ENCODE results near the gene ARHGAP25. TPM values are rescaled to one million over a fixed set of nuclear protein-coding genes. Genes with fewer than 3 reads are reported as not detected.

Gene ARHGAP25
- total RNA-seq, 8 experiments from 2014 or later, result 0.22 to 4.7 (median 2.2) TPM; not detected in 1

GRCh38 chr2:68764041-68764805 is 29.6 kb downstream of the ARHGAP25 start:
- WGBS, 10 experiments, result 50 to 100% (median 80%) methylated on average over 1 to 5 of the region's 6 CpGs; no CpG with 5 or more reads in 2 of the 10 experiments
- Histone ChIP-seq H3K4me1 (replicated peaks in 1 of 2) (no peaks in the 10 kb centered on the region), H3K27ac (no peak overlapping the region), H3K4me3 (no peak overlapping the region)
- in situ Hi-C loops (cut with MboI; ENCODE audit: low pct_unique_long_range_greater_than_20kb in 2 of 9, low sequenced_read_pairs in 9 of 9, unreplicated experiment in 9 of 9), result loop anchor here in 1 of 9 experiments (25.0 kb wide), 1 partner anchor 148 kb away; no protein-coding TSS in a partner anchor
- ATAC-seq (replicated peaks in 6 of 8), result peak in 1 of 8 experiments; percentile 33

GRCh38 chr2:68764806-68765311 is 30.2 kb downstream of the ARHGAP25 start:
- in situ Hi-C loops (cut with MboI; ENCODE audit: low pct_unique_long_range_greater_than_20kb in 2 of 9, low sequenced_read_pairs in 9 of 9, unreplicated experiment in 9 of 9), result loop anchor here in 1 of 9 experiments (25.0 kb wide), 1 partner anchor 147 kb away; no protein-coding TSS in a partner anchor
- no peak overlapping the region for H3K4me3 ChIP-seq
- H3K4me1 ChIP-seq (replicated peaks in 1 of 2), result no peaks in the 10 kb centered on the region
- H3K27ac ChIP-seq, result no peak overlapping the region
- ATAC-seq (replicated peaks in 6 of 8), result peak in 1 of 8 experiments; percentile 44
- WGBS, 10 experiments, result 67 to 100% (median 86%) methylated on average over 1 to 5 of the region's 5 CpGs; no CpG with 5 or more reads in 1 of the 10 experiments

- in situ Hi-C loops (cut with MboI; ENCODE audit: low pct_unique_long_range_greater_than_20kb in 2 of 9, low sequenced_read_pairs in 9 of 9, unreplicated experiment in 9 of 9), result loop anchor here in 1 of 9 experiments (25.0 kb wide), 1 partner anchor 146 kb away; no protein-coding TSS in a partner anchor
- Histone ChIP-seq H3K4me3 (no peak overlapping the region), H3K27ac (no peak overlapping the region), H3K4me1 (replicated peaks in 1 of 2) (no peaks in the 10 kb centered on the region)
- WGBS, 10 experiments, result 43 to 81% (median 72%) methylated on average over 1 to 3 of the region's 4 CpGs; no CpG with 5 or more reads in 1 of the 10 experiments
- ATAC-seq (replicated peaks in 6 of 8), result peak in 3 of 8 experiments; percentile 14 to 51 (median 22)
Observed at GRCh38 chr2:68765739-68766375, 31.2 kb downstream of the ARHGAP25 start.

GRCh38 chr2:68766376-68766845 is 31.8 kb downstream of the ARHGAP25 start:
- H3K4me3 ChIP-seq, result no peak overlapping the region
- WGBS, 10 experiments, result 61 to 100% (median 69%) methylated on average over 1 to 5 of the region's 5 CpGs; no CpG with 5 or more reads in 4 of the 10 experiments
- H3K4me1 ChIP-seq (replicated peaks in 1 of 2), result no peaks in the 10 kb centered on the region
- in situ Hi-C loops (cut with MboI; ENCODE audit: low pct_unique_long_range_greater_than_20kb in 2 of 9, low sequenced_read_pairs in 9 of 9, unreplicated experiment in 9 of 9), result loop anchor here in 1 of 9 experiments (25.0 kb wide), 1 partner anchor 146 kb away; no protein-coding TSS in a partner anchor
- no peak for ATAC-seq (replicated peaks in 6 of 8)
- H3K27ac ChIP-seq, result no peak overlapping the region

GRCh38 chr2:68767031-68767961 is 32.7 kb downstream of the ARHGAP25 start:
- WGBS, 10 experiments, result 44 to 100% (median 83%) methylated on average over 1 to 12 of the region's 19 CpGs

GRCh38 chr2:68767996-68768395 is 33.4 kb downstream of the ARHGAP25 start:
- H3K4me1 ChIP-seq (replicated peaks in 1 of 2), result no peaks in the 10 kb centered on the region
- 40 to 100% (median 79%) methylated on average over 1 to 4 of the region's 4 CpGs for WGBS, 10 experiments
- H3K4me3 ChIP-seq, result no peak overlapping the region
- ATAC-seq (replicated peaks in 6 of 8), result no peak
- in situ Hi-C loops (cut with MboI; ENCODE audit: low pct_unique_long_range_greater_than_20kb in 2 of 9, low sequenced_read_pairs in 9 of 9, unreplicated experiment in 9 of 9), result loop anchor here in 1 of 9 experiments (25.0 kb wide), 1 partner anchor 144 kb away; no protein-coding TSS in a partner anchor
- no peak overlapping the region for H3K27ac ChIP-seq

More at GRCh38 chr2:68767031-68767961, 32.7 kb downstream of the ARHGAP25 start:
- ATAC-seq (replicated peaks in 6 of 8), result peak in 2 of 8 experiments; percentile 31 to 55
- Histone ChIP-seq H3K4me3 (no peak overlapping the region), H3K27ac (no peak overlapping the region), H3K4me1 (replicated peaks in 1 of 2) (no peaks in the 10 kb centered on the region)
- in situ Hi-C loops (cut with MboI; ENCODE audit: low pct_unique_long_range_greater_than_20kb in 2 of 9, low sequenced_read_pairs in 9 of 9, unreplicated experiment in 9 of 9), result loop anchor here in 1 of 9 experiments (25.0 kb wide), 1 partner anchor 145 kb away; no protein-coding TSS in a partner anchor

GRCh38 chr2:68768461-68768860 is 33.9 kb downstream of the ARHGAP25 start:
- WGBS, 10 experiments, result 40 to 81% (median 60%) methylated on average over 1 to 3 of the region's 3 CpGs; no CpG with 5 or more reads in 1 of the 10 experiments
- no peaks in the 10 kb centered on the region for H3K4me1 ChIP-seq (replicated peaks in 1 of 2)
- in situ Hi-C loops (cut with MboI; ENCODE audit: low pct_unique_long_range_greater_than_20kb in 2 of 9, low sequenced_read_pairs in 9 of 9, unreplicated experiment in 9 of 9), result loop anchor here in 1 of 9 experiments (25.0 kb wide), 1 partner anchor 144 kb away; no protein-coding TSS in a partner anchor
- H3K4me3 ChIP-seq, result no peak overlapping the region
- ATAC-seq (replicated peaks in 6 of 8), result no peak
- no peak overlapping the region for H3K27ac ChIP-seq

GRCh38 chr2:68768951-68769350 is 34.3 kb downstream of the ARHGAP25 start:
- Histone ChIP-seq H3K4me1 (replicated peaks in 1 of 2) (no peaks in the 10 kb centered on the region), H3K4me3 (no peak overlapping the region), H3K27ac (no peak overlapping the region)
- no peak for ATAC-seq (replicated peaks in 6 of 8)
- in situ Hi-C loops (cut with MboI; ENCODE audit: low pct_unique_long_range_greater_than_20kb in 2 of 9, low sequenced_read_pairs in 9 of 9, unreplicated experiment in 9 of 9), result loop anchor here in 1 of 9 experiments (25.0 kb wide), 1 partner anchor 143 kb away; no protein-coding TSS in a partner anchor

- H3K4me3 ChIP-seq, result no peak overlapping the region
- ATAC-seq (replicated peaks in 6 of 8), result no peak
- H3K4me1 ChIP-seq (replicated peaks in 1 of 2), result no peaks in the 10 kb centered on the region
- in situ Hi-C loops (cut with MboI; ENCODE audit: low pct_unique_long_range_greater_than_20kb in 2 of 9, low sequenced_read_pairs in 9 of 9, unreplicated experiment in 9 of 9), result loop anchor here in 1 of 9 experiments (25.0 kb wide), 1 partner anchor 143 kb away; no protein-coding TSS in a partner anchor
- H3K27ac ChIP-seq, result no peak overlapping the region
- 77 to 100% (median 86%) methylated on average over 2 to 6 of the region's 6 CpGs; no CpG with 5 or more reads in 5 of the 10 experiments for WGBS, 10 experiments
Observed at GRCh38 chr2:68769586-68770270, 35.1 kb downstream of the ARHGAP25 start.

GRCh38 chr2:68770271-68771111 is 35.9 kb downstream of the ARHGAP25 start:
- no peaks in the 10 kb centered on the region for H3K4me1 ChIP-seq (replicated peaks in 1 of 2)
- in situ Hi-C loops (cut with MboI; ENCODE audit: low pct_unique_long_range_greater_than_20kb in 2 of 9, low sequenced_read_pairs in 9 of 9, unreplicated experiment in 9 of 9), result loop anchor here in 1 of 9 experiments (25.0 kb wide), 1 partner anchor 142 kb away; no protein-coding TSS in a partner anchor
- no peak for ATAC-seq (replicated peaks in 6 of 8)
- no peak overlapping the region for H3K27ac ChIP-seq
- 0 to 100% (median 66%) methylated on average over 1 to 6 of the region's 6 CpGs for WGBS, 10 experiments
- H3K4me3 ChIP-seq, result no peak overlapping the region
